Measurements from ENCODE around the gene RAPSN. TPM values are rescaled to one million over a fixed set of nuclear protein-coding genes. Genes with fewer than 3 reads are reported as not detected.
A peak's percentile ranks its signal among the peaks of the same experiment; 100 is the strongest.

The RAPSN gene
- polyA plus RNA-seq, 4 donors, result 0.14 to 0.31 (median 0.21) TPM

DNA sequence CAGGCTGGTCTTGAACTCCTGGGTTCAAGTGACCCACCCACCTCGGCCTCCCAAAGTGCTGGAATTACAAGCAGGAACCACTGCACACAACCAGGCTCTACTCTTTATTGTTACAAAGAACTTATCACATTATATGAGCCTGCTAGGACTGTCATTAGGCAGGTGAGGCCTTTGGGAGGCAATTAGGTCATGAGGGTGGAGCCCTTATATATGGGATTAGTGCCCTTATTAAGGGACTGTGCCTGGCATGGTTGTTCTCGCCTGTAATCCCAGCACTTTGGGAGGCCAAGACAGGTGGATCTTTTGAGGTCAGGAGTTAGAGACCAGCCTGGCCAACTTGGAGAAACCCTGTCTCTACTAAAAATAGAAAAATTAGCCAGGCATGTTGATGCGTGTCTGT, 12.2 kb downstream of the RAPSN start:
- DNase-seq (ENCODE audit: low read depth in 4 of 4, low spot score in 3 of 4), result no peak

DNA sequence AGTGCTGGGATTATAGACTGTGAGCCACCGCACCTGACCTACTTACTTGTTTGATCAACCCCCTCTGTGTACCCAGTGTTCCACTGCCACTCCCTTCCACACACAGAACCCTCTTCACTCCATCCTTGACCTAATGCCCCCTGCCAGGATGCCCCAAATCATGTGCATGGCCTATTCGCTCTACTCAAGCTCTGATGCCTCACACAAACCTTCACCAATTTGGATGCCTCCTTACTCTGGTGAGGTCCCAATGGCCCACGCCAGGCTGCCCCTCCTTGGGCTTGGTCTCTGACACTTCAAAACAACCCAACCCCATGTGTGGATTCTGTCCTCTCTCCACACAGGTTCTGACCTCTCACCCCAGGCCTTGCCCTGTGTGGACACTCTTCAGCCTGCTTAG, 13.2 kb downstream of the RAPSN start:
- no peak for DNase-seq (ENCODE audit: low read depth in 4 of 4, low spot score in 3 of 4)

DNA sequence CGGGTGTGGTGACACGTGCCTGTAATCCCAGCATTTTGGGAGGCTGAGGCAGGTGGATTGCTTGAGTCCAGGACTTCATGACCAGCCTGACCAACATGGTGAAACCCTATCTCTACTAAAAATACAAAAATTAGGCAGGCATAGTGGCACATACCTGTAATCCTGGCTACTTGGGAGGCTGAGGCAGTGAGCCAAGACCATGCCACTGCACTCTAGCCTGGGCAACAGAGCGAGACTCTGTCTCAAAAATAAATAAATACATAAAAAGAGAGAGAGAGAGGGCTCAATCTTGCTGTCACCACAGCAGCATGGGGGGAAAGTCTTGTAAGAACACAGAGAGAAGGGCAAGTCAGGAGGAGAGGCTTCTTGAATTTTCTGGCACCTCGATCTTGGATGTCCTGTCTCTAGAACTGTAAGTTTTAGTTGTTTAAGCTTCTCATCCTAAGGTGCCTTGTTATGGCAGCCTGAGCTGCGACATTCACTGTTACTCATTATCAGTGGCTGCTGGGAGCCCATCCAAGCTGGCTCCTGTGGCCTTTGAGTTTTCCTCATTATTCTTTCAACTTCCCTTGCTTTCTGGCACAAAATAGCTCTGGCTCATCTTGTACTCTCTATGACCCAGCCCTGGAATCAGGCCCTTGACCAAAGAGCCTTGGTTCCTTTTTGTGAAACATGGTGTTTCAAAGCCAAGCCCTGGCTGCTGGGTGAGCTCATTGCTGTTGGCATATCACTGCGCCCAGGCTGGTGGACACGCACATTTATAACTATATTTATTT, 14.7 kb downstream of the RAPSN start:
- DNase-seq (ENCODE audit: low read depth in 4 of 4, low spot score in 3 of 4), result no peak

DNA sequence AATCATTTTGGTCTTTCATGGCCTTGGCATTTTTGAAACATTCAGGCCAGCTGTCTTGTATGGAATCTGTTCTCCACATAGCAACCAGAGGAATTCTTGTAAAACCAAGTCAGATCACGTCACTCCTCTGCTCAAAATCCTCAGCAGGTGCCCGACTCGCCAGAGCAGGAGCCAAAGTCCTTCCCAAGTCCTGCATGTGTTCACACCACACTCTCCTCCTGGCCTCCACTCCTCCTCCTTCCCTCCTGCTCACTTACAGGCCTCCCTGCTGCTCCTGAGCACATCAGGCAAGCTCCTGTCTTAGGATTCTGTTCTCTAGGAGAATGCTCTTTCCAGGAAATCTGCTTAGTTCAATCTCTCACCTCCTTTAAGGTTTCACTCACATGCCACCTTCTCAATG, 15.8 kb downstream of the RAPSN start:
- no peak for DNase-seq (ENCODE audit: low read depth in 4 of 4, low spot score in 3 of 4)

DNA sequence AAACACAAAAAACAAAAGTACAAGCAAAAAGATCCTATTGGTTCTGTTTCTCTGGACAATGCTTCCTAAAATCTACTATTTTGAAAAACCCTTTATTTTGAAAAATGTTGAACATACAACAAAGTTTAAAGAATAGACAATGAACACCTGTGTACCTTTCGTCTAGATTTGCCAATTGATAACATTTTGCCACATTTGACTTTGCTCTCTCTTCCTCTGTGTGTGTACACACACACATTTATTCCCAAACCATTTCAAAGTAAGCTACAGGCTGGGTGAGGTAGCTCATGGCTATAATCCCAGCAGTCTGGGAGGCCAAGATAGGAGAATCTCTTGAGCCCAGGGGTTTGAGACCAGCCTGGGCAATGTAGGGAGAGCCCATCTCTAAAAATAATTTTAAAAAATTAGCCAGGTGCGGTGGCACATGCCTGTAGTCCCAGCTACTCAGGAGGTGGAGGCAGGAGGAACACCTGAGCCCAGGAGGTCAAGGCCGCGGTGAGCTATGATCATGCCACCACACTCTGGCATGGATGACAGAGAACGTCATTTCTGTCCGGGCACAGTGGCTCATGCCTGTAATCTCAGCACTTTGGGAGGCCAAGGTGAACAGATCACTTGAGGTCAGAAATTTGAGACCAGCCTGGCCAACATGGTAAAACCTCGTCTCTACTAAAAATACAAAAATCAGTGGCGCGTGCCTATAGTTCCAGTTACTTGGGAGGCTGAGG, 17.4 kb downstream of the RAPSN start:
- DNase-seq (ENCODE audit: low read depth in 4 of 4, low spot score in 3 of 4), result no peak

DNA sequence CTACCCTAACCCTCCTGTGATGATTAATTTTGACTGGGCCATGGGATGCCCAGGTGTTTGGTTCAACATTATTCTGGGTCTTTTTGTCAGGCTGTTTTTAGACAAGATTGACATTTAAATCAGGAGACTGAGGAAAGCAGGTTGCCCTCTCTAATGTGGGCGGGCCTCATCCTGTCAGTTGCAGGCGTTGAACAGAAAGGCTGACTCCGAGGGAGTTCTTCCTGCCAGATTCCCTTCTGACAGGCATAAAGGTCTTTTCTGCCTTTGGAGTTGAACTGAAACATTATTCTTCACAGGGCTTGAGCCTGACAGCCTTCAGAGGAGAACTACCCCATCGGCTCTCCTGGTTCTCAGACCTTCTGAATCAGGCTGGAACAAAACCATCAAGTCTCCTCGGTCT, 18.4 kb downstream of the RAPSN start:
- no peak for DNase-seq (ENCODE audit: low read depth in 4 of 4, low spot score in 3 of 4)

DNA sequence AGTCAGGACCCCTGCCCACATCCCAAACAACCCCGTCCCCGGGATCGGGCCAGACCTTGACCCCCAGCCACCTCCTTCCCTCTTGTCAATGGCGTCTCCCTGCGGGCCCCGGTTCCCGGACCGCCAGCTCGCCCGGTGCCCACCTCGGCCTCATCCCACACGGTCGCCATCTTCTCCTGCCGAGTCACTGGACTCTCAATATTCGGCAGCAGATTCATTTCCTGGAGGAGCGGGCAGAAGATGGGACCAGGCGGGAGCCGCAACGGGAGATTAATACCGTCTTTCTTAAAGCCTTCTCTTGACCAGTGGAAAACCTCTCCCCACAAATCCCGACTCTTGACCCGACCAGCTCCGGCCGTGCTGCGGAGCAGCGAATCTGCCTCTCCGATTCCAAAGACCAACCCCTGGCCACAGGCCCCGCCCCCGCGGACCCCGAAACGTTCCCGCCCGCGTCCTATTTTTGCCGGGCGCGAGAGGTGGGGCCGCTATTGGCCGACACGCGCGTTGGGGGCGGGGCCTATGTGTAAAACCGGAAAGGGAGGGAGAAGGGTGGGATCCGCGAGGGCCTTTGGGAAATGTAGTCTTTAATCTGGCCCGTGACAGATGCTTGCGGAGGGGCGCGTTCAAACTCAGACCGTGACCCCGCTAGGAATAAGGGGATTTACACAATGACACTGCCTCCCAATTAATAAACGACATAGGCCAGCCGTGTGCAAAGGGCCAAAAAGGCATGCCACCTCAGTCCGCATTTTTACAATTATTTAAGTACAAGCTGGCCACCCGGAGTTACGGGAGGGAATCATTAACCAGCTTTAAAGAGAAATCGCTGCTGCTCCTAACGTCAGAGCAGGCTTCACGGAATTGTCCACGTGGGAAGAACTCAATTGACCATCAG, 22.6 kb downstream of the RAPSN start, which contains the start of gene PSMC3:
Gene PSMC3, minus strand, starts transcription at position 378 of the 895 bp plus-strand sequence. Its CDS starts 160 bp downstream, at position 218.
- peak; percentile 95 to 98 (median 96) for DNase-seq (ENCODE audit: low read depth in 4 of 4, low spot score in 3 of 4)

DNA sequence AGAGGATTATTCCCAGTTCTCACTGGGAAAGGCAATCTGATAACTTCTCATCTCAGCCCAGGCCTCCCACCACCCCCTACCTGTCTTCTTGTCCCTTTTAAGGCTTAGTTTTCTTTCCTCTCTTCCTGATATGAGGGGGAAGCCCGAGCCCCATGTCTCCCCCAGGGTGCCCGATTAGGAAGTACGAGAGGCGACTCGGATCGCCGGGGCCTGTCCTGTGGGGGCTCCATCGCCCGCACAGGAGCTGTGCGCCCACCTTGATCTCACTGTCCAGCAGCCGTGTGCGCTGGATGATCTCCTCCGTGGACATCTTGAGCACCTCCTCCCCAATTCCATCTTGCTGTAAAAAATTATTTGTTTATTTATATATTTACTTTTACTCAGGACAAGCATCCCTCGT, 23.3 kb downstream of the RAPSN start:
- DNase-seq (ENCODE audit: low read depth in 4 of 4, low spot score in 3 of 4), result no peak

DNA sequence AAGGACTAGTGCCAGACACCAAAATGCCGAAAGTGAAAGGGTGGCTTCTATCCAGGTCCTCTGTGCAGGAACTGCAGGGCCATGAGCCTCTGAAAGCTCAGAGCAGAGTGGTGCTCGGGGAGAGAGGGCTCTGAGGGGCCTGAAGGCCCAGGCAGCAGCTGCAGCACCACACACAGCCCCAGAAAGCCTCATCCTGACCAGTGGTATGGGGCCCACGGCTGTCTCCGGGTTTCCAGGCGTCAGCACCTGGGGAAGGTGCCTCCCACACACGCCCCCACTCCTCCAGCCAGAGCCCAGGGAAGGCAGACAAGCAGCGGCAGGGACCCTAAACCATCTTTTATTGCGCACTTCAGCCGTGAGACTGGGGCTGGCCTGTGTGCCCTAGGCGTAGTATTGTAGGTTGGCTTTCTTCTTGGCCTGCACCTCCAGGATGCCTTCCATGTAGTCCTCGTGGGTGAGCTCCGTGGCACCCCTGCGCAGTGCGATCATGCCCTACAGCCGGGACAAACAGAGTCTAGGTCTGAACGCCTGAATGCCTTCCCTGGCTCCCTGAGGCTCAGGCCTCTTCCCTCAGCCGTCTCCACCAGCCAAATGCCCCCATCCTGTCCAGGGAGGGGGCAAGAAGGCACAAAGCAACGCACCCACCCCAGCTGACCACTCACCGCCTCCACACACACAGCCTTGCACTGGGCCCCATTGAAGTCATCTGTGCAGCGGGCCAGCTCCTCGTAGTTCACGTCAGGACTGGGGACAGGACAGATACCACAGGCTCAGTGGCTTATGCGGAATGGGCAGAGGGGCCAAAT, 30.3 kb downstream of the RAPSN start:
- DNase-seq (ENCODE audit: low read depth in 4 of 4, low spot score in 3 of 4), result no peak

DNA sequence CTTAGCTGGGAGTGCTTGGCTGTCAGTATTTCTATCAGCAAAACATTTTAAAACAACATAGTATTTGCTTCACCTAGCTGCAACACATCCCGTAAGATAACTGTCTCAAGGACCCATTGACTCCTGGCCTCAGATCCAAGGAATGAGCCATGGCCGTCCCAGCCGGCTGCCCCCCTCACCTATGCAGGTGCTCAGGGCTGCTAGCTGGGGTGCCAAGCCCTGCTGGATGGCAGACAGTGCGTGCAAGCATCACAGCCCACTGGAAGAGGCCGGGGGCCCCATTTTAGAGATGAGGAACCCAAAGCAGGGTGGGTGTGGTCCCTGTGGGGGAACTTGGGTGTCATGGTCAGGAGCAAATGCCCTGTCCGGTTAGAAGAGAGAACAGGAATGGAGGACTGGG, 31.2 kb downstream of the RAPSN start:
- no peak for DNase-seq (ENCODE audit: low read depth in 4 of 4, low spot score in 3 of 4)

DNA sequence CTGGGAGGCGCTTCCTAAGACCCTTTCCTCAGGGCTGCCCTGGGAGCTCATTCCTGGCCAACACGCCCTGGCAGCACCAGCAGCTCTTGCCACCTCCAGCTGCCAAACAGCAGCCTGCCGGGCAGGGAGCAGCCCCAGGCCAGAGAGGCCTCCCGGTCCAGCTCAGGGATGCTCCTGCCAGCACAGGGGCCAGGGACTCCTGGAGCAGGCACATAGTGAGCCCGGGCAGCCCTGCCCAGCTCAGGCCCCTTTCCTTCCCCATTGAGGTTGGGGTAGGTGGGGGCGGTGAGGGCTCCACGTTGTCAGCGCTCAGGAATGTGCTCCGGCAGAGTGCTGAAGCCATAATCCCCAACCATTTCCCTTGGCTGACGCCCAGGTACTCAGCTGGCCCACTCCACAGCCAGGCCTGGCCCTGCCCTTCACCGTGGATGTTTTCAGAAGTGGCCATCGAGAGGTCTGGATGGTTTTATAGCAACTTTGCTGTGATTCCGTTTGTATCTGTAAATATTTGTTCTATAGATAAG, 32.9 kb downstream of the RAPSN start:
- DNase-seq (ENCODE audit: low read depth in 4 of 4, low spot score in 3 of 4), result no peak

DNA sequence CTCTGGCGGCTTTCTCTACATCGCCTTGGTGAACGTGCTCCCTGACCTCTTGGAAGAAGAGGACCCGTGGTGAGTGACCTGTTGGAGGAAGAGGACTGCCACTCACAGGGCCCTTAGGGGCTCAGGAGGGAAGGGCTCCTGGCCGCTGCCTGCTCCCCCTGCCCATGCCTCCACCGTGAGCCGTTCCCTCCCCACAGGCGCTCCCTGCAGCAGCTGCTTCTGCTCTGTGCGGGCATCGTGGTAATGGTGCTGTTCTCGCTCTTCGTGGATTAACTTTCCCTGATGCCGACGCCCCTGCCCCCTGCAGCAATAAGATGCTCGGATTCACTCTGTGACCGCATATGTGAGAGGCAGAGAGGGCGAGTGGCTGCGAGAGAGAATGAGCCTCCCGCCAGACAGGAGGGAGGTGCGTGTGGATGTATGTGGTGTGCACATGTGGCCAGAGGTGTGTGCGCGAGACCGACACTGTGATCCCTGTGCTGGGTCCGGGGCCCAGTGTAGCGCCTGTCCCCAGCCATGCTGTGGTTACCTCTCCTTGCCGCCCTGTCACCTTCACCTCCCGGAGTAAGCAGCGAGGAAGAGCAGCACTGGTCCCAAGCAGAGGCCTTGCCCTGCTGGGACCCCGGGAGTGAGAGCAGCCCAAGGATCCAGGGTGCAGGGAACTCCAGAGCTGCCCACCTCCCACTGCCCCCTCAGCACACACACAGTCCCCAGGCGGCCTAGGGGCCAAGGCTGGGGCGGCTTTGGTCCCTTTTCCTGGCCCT, 33.7 kb downstream of the RAPSN start:
- DNase-seq (ENCODE audit: low read depth in 4 of 4, low spot score in 3 of 4), result no peak

DNA sequence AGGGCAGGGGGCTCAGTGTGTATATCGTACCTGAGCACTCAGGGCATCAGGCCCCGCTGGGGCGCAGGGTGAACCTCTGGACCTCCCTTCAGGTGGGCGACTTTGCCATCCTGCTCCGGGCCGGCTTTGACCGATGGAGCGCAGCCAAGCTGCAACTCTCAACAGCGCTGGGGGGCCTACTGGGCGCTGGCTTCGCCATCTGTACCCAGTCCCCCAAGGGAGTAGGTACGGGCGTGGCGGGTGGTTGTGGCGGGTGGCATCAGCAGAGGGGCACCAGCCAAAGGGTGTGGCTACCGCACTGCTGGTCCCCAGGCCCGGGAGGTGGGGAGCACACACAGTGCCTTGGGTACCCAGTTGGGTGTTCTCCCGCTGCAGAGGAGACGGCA, 34.3 kb downstream of the RAPSN start:
- no peak for DNase-seq (ENCODE audit: low read depth in 4 of 4, low spot score in 3 of 4)

DNA sequence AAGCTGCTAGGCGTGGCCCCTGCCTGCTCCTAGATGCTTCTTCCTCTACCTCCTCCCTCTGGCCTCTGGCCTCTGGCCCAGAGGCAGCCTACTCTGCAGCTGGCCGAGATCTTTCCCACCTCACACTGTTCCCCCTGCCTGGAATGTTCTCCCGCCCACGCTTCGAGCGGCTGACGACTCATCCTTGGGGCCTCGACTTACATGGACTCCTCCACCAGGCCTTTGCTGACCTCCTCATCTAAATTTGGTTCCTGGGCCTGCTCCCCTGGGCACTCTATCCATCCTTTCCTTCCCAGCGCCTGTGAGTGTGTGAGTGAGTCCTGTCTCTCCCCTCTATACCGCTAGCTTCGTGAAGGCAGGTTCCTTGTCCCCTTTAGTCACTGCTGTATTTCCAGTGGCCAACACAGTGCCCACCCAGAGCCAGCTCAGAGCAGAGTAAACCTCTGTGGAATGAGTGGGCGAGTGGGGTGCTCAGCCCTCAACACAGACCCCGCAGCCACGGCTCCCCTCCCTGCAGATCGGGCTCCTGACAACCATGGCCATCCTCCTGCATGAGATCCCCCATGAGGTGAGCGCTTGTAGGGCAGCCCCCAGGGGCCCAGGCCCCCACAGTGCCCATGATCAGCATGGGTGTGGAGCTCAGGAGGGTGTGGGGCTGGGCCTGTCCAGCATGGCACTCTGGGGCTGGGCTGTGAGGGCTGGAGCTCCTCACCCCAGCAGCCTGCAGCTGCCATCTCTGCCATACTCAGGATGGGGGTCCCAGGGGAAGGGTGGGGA, 34.8 kb downstream of the RAPSN start:
- no peak for DNase-seq (ENCODE audit: low read depth in 4 of 4, low spot score in 3 of 4)

DNA sequence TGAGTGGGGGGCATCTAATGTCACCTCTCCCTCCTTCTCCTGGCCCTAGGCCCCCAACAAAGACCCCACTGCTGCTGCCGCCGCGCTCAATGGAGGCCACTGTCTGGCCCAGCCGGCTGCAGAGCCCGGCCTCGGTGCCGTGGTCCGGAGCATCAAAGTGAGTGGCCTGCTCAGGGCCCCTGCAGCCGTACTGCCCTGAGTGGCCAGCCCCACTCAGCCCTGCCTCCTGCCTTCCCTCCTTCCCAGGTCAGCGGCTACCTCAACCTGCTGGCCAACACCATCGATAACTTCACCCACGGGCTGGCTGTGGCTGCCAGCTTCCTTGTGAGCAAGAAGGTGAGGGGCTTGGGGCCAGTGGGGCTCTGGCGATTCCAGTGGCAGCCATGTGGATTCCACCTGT, 35.6 kb downstream of the RAPSN start:
- DNase-seq (ENCODE audit: low read depth in 4 of 4, low spot score in 3 of 4), result no peak

DNA sequence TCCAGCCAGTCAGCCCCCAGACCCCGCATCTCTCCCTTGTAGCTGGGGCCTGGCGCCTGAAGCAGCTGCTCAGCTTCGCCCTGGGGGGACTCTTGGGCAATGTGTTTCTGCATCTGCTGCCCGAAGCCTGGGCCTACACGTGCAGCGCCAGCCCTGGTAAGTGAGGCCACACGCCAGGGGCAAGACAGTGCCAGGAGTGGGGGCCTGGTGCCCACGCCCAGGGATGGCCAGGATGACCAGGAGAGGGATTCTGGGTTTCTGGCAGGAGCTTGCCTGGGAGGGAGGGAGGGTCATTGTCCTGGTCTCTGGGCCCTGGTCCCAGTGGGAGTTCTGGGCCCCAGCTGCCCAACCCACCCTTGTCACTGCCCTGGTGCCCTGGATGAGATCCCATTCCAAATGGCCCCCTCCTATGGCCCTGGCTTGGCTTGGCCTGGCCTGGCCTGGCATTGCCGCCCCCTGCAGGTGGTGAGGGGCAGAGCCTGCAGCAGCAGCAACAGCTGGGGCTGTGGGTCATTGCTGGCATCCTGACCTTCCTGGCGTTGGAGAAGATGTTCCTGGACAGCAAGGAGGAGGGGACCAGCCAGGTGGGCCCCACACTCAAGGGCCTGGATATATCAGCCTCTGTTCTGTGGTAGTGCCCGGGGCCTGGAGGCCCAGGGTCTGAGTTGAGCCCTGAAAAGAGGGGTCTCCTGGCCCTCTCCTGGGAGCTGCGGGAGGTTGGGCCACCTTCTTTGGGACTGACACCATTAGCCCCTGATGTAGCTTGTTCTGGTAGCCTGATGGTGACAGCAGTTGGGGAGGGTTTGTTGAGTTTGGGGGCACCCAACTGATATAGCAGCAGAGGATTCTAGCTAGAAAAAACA, 36.8 kb downstream of the RAPSN start:
- DNase-seq (ENCODE audit: low read depth in 4 of 4, low spot score in 3 of 4), result no peak

DNA sequence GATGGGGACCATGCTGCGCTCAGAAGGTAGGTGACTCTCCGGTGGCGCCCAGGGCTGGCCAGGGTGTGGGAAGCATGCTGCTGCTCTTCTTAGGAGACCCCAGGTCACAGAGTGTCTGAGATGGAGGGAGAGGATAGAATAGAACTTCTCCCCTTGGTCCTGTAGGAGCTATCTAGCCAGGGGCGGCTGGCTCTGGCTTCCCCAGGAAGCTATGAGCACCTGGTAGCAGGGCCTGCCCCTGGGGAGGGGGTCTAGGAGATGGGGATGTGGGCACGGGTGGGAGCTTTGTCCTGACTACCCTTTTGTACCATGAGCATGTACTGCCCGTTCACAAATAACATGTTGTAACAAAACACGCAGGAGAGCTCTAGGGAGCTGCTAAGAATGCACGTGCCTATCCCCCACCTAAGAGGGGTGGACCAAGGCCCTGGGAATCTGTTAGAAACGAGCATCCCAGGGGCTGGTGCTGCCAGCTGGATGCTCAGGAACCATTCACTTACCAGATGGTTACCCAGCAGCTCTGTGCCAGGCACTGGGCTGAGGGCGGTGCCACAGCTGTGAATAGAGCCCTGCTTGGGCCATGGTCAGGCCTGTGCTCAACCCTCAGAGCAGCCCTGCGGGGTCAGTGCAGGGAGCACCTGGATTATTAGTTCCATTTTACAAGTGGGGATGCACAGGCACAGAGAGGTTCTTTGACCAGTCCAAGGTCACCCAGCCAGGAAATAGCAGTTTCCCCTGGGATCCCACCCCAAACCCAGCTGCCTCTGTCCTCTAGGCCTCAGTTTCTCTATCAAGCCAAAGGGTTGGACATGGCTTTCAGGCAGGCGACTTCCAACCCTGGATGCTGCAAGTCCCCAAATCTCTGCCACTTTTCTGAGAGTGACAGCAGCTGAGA, 38.3 kb downstream of the RAPSN start:
- DNase-seq (ENCODE audit: low read depth in 4 of 4, low spot score in 3 of 4), result no peak

Measured in right renal pelvis (tissue), 4 donors.